ENCODE data around the gene PAWR. TPM values are rescaled to one million over a fixed set of nuclear protein-coding genes. Genes with fewer than 3 reads are reported as not detected.
A peak's percentile ranks its signal among the peaks of the same experiment; 100 is the strongest.

Gene PAWR
- total and polyA plus RNA-seq, 2 of the 13 experiments (the other 11 are each of a cell fraction or from before 2014, with no cell fraction given): 29.1 to 36.1 TPM

- TF ChIP-seq ZNF512 (CRISPR knock-in tag; IDR thresholded peaks at IDR 0.05) (no peak), ZNF10 (CRISPR knock-in tag; IDR thresholded peaks at IDR 0.05; ENCODE audit: borderline replicate concordance, low read depth) (no peak), SNAPC2 (CRISPR knock-in tag; IDR thresholded peaks at IDR 0.05) (peak; percentile 54; the same call in 1 of the 2 replicates), SYNCRIP (IDR thresholded peaks at IDR 0.05; ENCODE audit: insufficient read depth, low read depth, low read length) (no peak), HDAC1 (CRISPR knock-in tag; IDR thresholded peaks at IDR 0.05) (peak; percentile 58), ZBTB37 (CRISPR knock-in tag; IDR thresholded peaks at IDR 0.05) (no peak), ZKSCAN5 (CRISPR knock-in tag; IDR thresholded peaks at IDR 0.05) (no peak), TEAD2 (CRISPR knock-in tag; IDR thresholded peaks at IDR 0.05) (peak; percentile 65; the same call in 1 of the 2 replicates), KAT8 (CRISPR knock-in tag; IDR thresholded peaks at IDR 0.05) (no peak; the same call in 1 of the 2 replicates), SMAD1 (CRISPR knock-in tag; IDR thresholded peaks at IDR 0.05; ENCODE audit: borderline replicate concordance, low read depth) (no peak), ZFP91 (CRISPR knock-in tag; IDR thresholded peaks at IDR 0.05; ENCODE audit: borderline replicate concordance) (no peak; the same call in 1 of the 2 replicates), ZNF451 (CRISPR knock-in tag; IDR thresholded peaks at IDR 0.05) (no peak; the same call in none of the 2 replicates), GATAD1 (CRISPR knock-in tag; IDR thresholded peaks at IDR 0.05) (peak; percentile 44), SMYD3 (CRISPR knock-in tag; IDR thresholded peaks at IDR 0.05) (no peak), HHEX (CRISPR knock-in tag; IDR thresholded peaks at IDR 0.05) (no peak), SIX1 (CRISPR knock-in tag; IDR thresholded peaks at IDR 0.05; ENCODE audit: borderline replicate concordance) (no peak), DDIT3 (CRISPR knock-in tag; IDR thresholded peaks at IDR 0.05) (no peak), TFDP2 (CRISPR knock-in tag; IDR thresholded peaks at IDR 0.05) (peak; percentile 65), ZFP82 (CRISPR knock-in tag; IDR thresholded peaks at IDR 0.05; ENCODE audit: borderline replicate concordance) (0 out of 2 replicates have a peak, but pooled peaks have one; percentile 49), MXD4 (CRISPR knock-in tag; IDR thresholded peaks at IDR 0.05) (peak; percentile 19), FOSL2 (CRISPR knock-in tag; IDR thresholded peaks at IDR 0.05) (peak; percentile 56), RFXANK (CRISPR knock-in tag; IDR thresholded peaks at IDR 0.05) (no peak), KDM2A (CRISPR knock-in tag; IDR thresholded peaks at IDR 0.05; ENCODE audit: borderline replicate concordance, low read depth) (peak; percentile 71; the same call in 1 of the 2 replicates), FOXP1 (IDR thresholded peaks at IDR 0.05) (no peak), FOXP1 (CRISPR knock-in tag; IDR thresholded peaks at IDR 0.05) (no peak)
These were observed at the start of gene PAWR (continued) for GRCh38 chr12:79690638-79691510.
